H9 (cell line): ENCODE measurements around the gene EXOC2. TPM values are rescaled to one million over a fixed set of nuclear protein-coding genes. Genes with fewer than 3 reads are reported as not detected.

Experiments
- DNase-seq: peaks from one replicate; pipeline ENCODE4 v3.0.0-alpha.2; 2017
- H2AFZ ChIP-seq: one replicate; pipeline ENCODE4 v1.6.1; 2013; ENCODE audit warnings: mild to moderate bottlenecking, low read length, control low read depth, moderate library complexity
- H2AK5ac ChIP-seq: 2 replicates; pipeline ENCODE4 v1.6.1; 2013; ENCODE audit warnings: low read length, control low read depth, mixed read lengths; ENCODE audit not compliant: insufficient read length
- H2BK120ac ChIP-seq: one replicate; pipeline ENCODE4 v1.6.1; 2013; ENCODE audit warnings: low read depth, mild to moderate bottlenecking, low read length, control low read depth, inconsistent platforms; ENCODE audit not compliant: poor library complexity, severe bottlenecking
- H2BK12ac ChIP-seq: 2 replicates; pipeline ENCODE4 v1.6.1; 2013; ENCODE audit warnings: low read length, control low read depth, mixed read lengths, low read depth; ENCODE audit not compliant: insufficient read length
- H2BK15ac ChIP-seq: 2 replicates; pipeline ENCODE4 v1.6.1; 2013; ENCODE audit warnings: low read depth, low read length, control low read depth
- H2BK20ac ChIP-seq: one replicate; pipeline ENCODE4 v1.6.1; 2013; ENCODE audit warnings: low read depth, mild to moderate bottlenecking, low read length, control low read depth, inconsistent platforms; ENCODE audit not compliant: poor library complexity, severe bottlenecking
- H2BK5ac ChIP-seq: 2 replicates; pipeline ENCODE4 v1.6.1; 2013; ENCODE audit warnings: low read length, control low read depth, mixed read lengths; ENCODE audit not compliant: insufficient read length
- H3K14ac ChIP-seq: 2 replicates; pipeline ENCODE4 v1.6.1; 2013; ENCODE audit warnings: low read length, control low read depth; ENCODE audit not compliant: insufficient read depth
- H3K18ac ChIP-seq: 2 replicates; pipeline ENCODE4 v1.6.1; 2013; ENCODE audit warnings: low read depth, mild to moderate bottlenecking, mixed read lengths, low read length, control low read depth; ENCODE audit not compliant: insufficient read length
- H3K23ac ChIP-seq: 2 replicates; pipeline ENCODE4 v1.6.1; 2013; ENCODE audit warnings: low read length, control low read depth, mixed read lengths, low read depth; ENCODE audit not compliant: insufficient read length
- H3K23me2 ChIP-seq: 2 replicates; pipeline ENCODE4 v1.6.1; 2013; ENCODE audit warnings: low read depth, mild to moderate bottlenecking, mixed read lengths, low read length, control low read depth; ENCODE audit not compliant: insufficient read length, poor library complexity, severe bottlenecking
- H3K27ac ChIP-seq: 2 replicates; pipeline ENCODE4 v1.5.1; 2013; ENCODE audit warnings: low read length, control low read depth, mixed read lengths, low read depth; ENCODE audit not compliant: insufficient read length
- H3K27me3 ChIP-seq: 2 replicates; pipeline ENCODE4 v1.6.1; 2013; ENCODE audit warnings: low read length, control low read depth, inconsistent platforms; ENCODE audit not compliant: insufficient read depth
- H3K4ac ChIP-seq: 2 replicates; pipeline ENCODE4 v1.6.1; 2013; ENCODE audit warnings: low read depth, mild to moderate bottlenecking, control low read depth, inconsistent platforms, low read length, moderate library complexity
- H3K4me1 ChIP-seq: 2 replicates; pipeline ENCODE4 v1.6.1; 2013; ENCODE audit warnings: low read length, control low read depth, inconsistent platforms; ENCODE audit not compliant: insufficient read depth
- H3K4me2 ChIP-seq: 2 replicates; pipeline ENCODE4 v1.6.1; 2013; ENCODE audit warnings: low read length, control low read depth, mixed read lengths; ENCODE audit not compliant: insufficient read length, insufficient read depth
- H3K56ac ChIP-seq: 2 replicates; pipeline ENCODE4 v1.6.1; 2013; ENCODE audit warnings: low read depth, mild to moderate bottlenecking, mixed read lengths, low read length, control low read depth; ENCODE audit not compliant: insufficient read length
- H3K79me1 ChIP-seq: 2 replicates; pipeline ENCODE4 v1.6.1; 2013; ENCODE audit warnings: low read depth, mild to moderate bottlenecking, moderate library complexity, low read length, control low read depth, inconsistent platforms; ENCODE audit not compliant: insufficient read depth, poor library complexity, severe bottlenecking
- H3K79me2 ChIP-seq: 2 replicates; pipeline ENCODE4 v1.6.1; 2013; ENCODE audit warnings: low read length, control low read depth, inconsistent platforms; ENCODE audit not compliant: insufficient read depth
- H3K9ac ChIP-seq: 2 replicates; pipeline ENCODE4 v1.6.1; 2013; ENCODE audit warnings: low read length, control low read depth, mixed read lengths; ENCODE audit not compliant: insufficient read length; ENCODE audit errors: extremely low read depth
- H3K9me3 ChIP-seq: one replicate; pipeline ENCODE4 v1.6.1; 2013; ENCODE audit warnings: low read depth, low read length, inconsistent platforms; ENCODE audit not compliant: control insufficient read depth
- H3T11ph ChIP-seq: one replicate; pipeline ENCODE4 v1.6.1; 2013; ENCODE audit warnings: mild to moderate bottlenecking, low read length, control low read depth, inconsistent platforms
- H4K20me1 ChIP-seq: one replicate; pipeline ENCODE4 v1.6.1; 2013; ENCODE audit not compliant: control insufficient read depth, insufficient read length, insufficient read depth
- H4K5ac ChIP-seq: 2 replicates; pipeline ENCODE4 v1.6.1; 2013; ENCODE audit warnings: low read depth, mild to moderate bottlenecking, mixed read lengths, low read length, control low read depth; ENCODE audit not compliant: insufficient read length
- H4K8ac ChIP-seq: replicated peaks from 2 replicates; pipeline ENCODE4 v1.6.1; 2013; ENCODE audit warnings: low read length, control low read depth, mixed read lengths, low read depth; ENCODE audit not compliant: insufficient read length
- H4K91ac ChIP-seq: 2 replicates; pipeline ENCODE4 v1.6.1; 2013; ENCODE audit warnings: low read depth, mild to moderate bottlenecking, moderate library complexity, mixed read lengths, low read length, control low read depth; ENCODE audit not compliant: insufficient read length
- H3K27ac Mint-ChIP-seq, 3 experiments: 2 replicates in 2 of 3; 3 replicates in 1 of 3; pipeline ENCODE4 v1.8.0; 2020 to 2021; ENCODE audit warnings: mixed read lengths in 3 of 3, mild to moderate bottlenecking in 1 of 3, moderate library complexity in 1 of 3
- H3K27me3 Mint-ChIP-seq: 2 replicates; pipeline ENCODE4 v1.8.0; 2021; ENCODE audit warnings: low read depth, mild to moderate bottlenecking, moderate library complexity, mixed read lengths
- H3K36me3 Mint-ChIP-seq, 3 experiments: 2 replicates in 2 of 3; 3 replicates in 1 of 3; pipeline ENCODE4 v1.8.0; 2020 to 2021; ENCODE audit warnings: low read depth in 3 of 3, mixed read lengths in 3 of 3; ENCODE audit not compliant: insufficient read depth in 1 of 3
- H3K4me1 Mint-ChIP-seq, 2 experiments: 2 replicates each; pipeline ENCODE4 v1.8.0; 2020; ENCODE audit warnings: mixed read lengths in 2 of 2
- H3K4me3 Mint-ChIP-seq, 2 experiments: 2 replicates in 1 of 2; 3 replicates in 1 of 2; pipeline ENCODE4 v1.8.0; 2020 to 2021; ENCODE audit warnings: mild to moderate bottlenecking in 2 of 2, mixed read lengths in 2 of 2, moderate library complexity in 1 of 2
- H3K9me3 Mint-ChIP-seq, 2 experiments: 2 replicates in 1 of 2; 3 replicates in 1 of 2; pipeline ENCODE4 v1.8.0; 2020; ENCODE audit warnings: mild to moderate bottlenecking in 2 of 2, mixed read lengths in 2 of 2, moderate library complexity in 1 of 2
- CTCF ChIP-seq: fragments of 200-600 bp; sonication (generic); conservative IDR thresholded peaks from 3 replicates; pipeline ENCODE4 v1.8.0; 2021; ENCODE audit warnings: antibody characterized with exemption, mild to moderate bottlenecking
- WGBS: extraction: QIAGEN DNeasy Blood & Tissue Kit; methylation state at CpG from one replicate; pipeline ENCODE4 v1.1.7; 2013; ENCODE audit warnings: missing lambda C conversion rate, low lambda C conversion rate, mixed read lengths; ENCODE audit not compliant: insufficient read length; ENCODE audit errors: extremely low coverage; 5-methylcytosine and 5-hydroxymethylcytosine counted together
- total RNA-seq: library from RNA; stranded (reverse); gene quantifications from 2 replicates; pipeline ENCODE4 v1.2.1, GENCODE V29; 2021

EXOC2 gene
- total RNA-seq, 1 experiment from 2014 or later: 29.9 TPM

DNA sequence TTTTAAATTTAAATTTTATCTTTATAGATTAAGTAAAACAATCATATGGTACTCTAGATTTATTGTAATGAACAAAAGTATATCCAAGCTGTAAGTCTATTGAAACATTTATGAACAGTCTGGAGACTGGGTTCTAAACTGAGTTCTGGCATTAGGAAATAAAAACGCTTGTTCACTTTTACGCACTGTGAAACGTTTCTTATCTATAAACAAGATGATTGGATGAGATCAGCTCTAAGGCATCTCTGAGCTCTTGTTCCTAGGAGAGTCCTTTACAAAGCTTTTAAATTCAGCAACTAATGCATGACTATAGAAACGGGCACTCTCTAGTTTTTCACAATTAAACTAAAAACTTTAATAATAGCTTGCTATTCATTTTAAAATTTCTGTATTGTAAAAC is 42.8 kb downstream of the EXOC2 start:
- Histone ChIP-seq H2BK120ac (no peak overlapping the region), H4K8ac (no peak overlapping the region), H2BK12ac (no peak overlapping the region), H3K23me2 (no peaks in the 10 kb centered on the region), H2AK5ac (no peak overlapping the region), H3K79me1 (no peaks in the 10 kb centered on the region), H4K91ac (no peak overlapping the region), H2BK15ac (no peak overlapping the region), H3K18ac (no peak overlapping the region), H3K9me3 (no peaks in the 10 kb centered on the region), H3K56ac (no peak overlapping the region), H3K79me2 (0 out of 2 replicates have a peak, but pooled peaks cover 2% of the 10 kb centered on the region), H2BK20ac (no peak overlapping the region), H3K27me3 (no peaks in the 10 kb centered on the region), H2BK5ac (no peak overlapping the region), H4K20me1 (no peaks in the 10 kb centered on the region), H3K9ac (no peak overlapping the region), H3K27ac (no peak overlapping the region), H3K23ac (no peak overlapping the region), H3K4ac (no peak overlapping the region), H2AFZ (no peak overlapping the region), H3K4me1 (peaks cover 2% of the 10 kb centered on the region; the same call in 1 of the 2 replicates), H3T11ph (no peak overlapping the region), H3K14ac (no peak overlapping the region), H3K4me2 (no peak overlapping the region), H4K5ac (no peak overlapping the region)
- Mint-ChIP-seq H3K27me3 (no peaks in the 10 kb centered on the region), H3K9me3 (no peaks in the 10 kb centered on the region; a peak in 1 of 5 replicates), H3K36me3 (peaks cover 7 to 9% (median 7%) of the 10 kb centered on the region in 3 experiments; a peak in 6 of 7 replicates), H3K27ac (peak overlapping the region in 1 of 3 experiments; percentile 49; a peak in 1 of 7 replicates), H3K4me3 (no peak overlapping the region), H3K4me1 (peaks cover 24 to 29% of the 10 kb centered on the region in 2 experiments)
- DNase-seq: no peak
- TF ChIP-seq CTCF: no peak
- WGBS: no CpG with 5 or more reads among the region's 4 CpGs
